ENCODE results near the gene ARMC7.
"Not testable (repeated sequence)": the region's sequence is repeated elsewhere in the genome, so short reads cannot be mapped to it uniquely, and the experiment has no call there.

ARMC7 gene

DNA sequence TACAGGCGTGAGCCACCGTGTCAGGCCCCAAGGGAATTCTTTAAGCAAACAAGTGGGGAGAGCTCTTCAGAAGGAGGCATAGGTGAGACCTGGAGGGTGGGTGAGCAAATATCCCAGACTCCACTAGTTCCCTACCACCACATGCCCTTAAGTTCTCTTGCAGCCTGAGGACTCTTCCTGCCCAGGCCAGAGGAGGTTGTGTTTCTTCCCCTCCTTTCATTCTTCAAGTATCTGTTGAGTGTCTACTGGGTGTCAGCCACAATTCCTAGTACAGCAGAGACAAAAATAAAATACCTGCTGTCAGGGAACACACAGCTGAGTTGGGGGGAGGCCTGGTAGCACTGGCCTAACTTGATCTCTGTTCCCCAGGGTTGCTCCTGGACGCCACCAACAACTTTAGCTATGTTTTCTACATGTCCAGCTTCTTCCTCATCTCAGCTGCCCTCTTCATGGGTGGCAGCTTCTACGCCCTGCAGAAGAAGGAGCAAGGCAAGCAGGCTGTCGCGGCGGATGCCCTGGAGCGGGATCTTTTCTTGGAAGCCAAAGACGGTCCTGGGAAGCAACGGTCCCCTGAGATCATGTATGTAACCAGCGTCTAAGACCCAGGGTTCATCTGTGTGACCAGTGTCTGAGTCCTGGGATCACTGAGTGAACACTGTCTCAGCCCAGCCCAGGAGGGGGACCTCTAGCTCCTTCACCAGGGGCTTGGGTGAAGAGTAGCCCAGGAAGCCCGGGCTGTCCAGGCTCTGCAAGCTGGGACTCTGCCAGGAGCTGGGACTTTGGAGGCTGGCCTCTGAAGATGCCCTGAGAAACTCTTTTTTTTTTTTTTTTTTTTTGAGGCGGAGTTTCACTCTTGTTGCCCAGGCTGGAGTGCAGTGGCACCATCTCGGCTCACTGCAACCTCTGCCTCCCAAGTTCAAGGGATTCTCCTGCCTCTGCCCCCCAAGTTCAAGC lies 5.9 kb upstream of the ARMC7 start:
- DNase-seq, result no peak

DNA sequence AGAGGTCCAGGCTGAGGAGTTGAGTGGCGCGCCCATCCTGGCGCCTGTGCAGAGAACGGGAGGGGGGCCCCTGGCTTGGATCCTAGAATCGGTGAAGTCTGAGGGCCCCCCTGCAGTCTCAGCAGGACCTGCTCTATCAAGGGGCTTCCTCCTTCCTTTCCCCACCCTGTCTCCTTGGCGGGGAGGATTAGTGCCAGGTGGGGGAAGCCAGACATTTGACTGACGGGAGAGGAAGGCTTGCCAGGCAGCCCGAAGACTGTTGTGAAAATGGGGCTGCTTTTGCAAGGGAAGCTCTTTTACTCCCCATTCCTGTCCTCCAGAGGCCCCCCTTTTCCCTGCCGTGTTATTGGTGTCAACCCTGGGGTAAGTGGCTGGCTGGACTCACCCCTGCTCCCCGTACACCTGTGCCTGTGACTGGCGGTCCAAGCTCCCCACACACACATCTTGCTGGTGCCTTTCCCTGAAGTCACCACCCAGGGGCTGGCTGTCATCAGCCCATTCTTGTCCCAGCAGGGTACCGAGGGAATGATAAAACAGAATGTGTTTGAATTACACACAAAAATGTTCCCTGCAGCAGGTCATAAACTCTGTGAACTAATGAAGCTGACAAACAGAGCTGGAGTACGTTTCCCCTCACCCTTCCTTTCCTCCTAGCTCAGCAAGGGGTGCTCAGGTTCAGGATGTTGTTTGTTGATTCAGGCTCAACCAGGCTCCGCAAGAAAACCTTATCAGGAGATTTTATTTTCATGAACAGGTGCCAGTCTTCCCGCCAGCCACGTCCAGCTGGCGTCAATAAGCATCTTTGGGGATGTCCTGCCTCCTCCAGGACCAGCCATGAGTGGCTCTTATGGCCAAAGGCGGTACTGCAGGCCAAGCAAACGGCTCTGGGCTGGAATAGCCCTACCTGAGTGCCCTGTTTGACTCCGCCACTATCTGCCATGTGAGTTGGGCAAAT lies 4.4 kb upstream of the ARMC7 start:
- DNase-seq, result no peak

DNA sequence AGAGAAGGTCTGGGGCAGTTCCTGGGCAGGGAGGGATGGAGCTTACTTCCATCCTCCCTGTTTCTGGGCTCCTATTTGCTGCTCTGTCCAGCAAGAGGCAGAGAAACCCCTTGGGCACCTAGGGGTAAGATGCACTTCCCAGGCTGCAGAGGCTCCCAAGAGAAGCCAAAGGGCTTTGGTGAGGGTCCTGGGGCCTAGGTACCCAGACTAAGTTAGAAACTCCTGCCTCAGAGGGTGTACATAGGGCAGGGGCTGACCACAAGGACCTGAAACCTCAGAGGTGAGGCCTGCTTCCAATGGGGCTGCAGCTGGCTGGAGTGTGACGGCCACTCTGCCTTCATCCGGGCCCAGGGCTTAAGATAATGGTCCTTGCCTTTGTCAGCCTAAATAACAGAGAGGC lies 1.6 kb upstream of the ARMC7 start:
- no peak for DNase-seq

DNA sequence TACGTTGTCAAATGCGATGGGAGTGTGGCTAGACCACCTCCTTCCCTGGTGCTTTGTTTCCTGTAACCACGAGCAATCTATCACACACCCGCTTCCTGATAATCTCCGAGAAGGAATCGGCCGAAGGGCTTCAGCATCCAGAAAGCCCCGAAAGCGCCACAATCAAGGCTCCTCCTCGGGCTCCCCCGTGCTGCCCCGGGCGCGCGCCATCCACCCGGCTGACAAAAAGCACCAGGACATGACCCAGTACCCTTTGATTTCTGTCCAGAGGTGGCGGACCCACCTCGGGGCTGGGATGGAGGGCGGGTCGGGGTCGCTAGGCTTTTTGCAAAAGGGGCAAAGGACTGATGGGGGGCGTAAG lies 743 bp upstream of the ARMC7 start:
- DNase-seq, result no peak

GRCh38 chr17:75110234-75110937 lies 617 bp downstream of the ARMC7 start:
- DNase-seq, result no peak

GRCh38 chr17:75111777-75112335 lies 2.1 kb downstream of the ARMC7 start:
- no peak for DNase-seq

DNA sequence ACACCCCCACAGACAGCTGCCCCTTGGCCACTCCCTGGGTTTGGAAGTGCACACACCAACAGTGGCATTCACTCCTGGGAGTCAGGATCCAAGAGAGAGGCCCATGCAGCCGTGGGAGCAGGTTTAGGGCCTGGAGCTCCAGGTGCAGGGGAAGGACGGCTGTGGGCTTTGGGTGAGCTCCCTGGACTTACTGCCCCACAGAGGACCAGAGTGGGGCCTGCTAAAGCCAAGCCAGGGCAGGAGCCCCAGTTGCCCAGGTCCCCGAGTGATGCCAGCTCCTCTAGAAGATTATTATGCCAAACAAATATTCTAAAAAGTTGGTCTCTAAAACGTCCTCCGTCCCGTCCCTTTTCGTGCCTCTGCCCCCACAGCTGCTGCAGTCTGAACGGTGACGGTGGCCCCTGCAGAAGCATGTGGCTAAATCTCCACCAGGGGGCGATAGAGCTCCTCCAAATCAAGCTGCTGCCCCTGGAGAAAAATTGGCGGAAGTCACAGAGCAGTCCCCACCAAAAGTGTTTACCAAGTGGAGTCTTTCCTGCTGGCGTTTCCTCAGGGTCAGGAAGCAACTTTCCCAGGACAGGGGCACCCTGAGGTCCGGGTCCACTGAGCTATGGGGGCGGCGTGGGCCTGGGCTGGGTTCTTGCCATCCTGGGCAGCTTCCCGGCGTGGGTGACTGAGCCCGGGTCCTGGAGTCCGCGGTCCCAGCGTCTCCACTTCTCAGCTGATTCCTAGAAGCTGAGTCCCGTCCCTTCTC lies 4.2 kb downstream of the ARMC7 start:
- peak; percentile 63 for DNase-seq

DNA sequence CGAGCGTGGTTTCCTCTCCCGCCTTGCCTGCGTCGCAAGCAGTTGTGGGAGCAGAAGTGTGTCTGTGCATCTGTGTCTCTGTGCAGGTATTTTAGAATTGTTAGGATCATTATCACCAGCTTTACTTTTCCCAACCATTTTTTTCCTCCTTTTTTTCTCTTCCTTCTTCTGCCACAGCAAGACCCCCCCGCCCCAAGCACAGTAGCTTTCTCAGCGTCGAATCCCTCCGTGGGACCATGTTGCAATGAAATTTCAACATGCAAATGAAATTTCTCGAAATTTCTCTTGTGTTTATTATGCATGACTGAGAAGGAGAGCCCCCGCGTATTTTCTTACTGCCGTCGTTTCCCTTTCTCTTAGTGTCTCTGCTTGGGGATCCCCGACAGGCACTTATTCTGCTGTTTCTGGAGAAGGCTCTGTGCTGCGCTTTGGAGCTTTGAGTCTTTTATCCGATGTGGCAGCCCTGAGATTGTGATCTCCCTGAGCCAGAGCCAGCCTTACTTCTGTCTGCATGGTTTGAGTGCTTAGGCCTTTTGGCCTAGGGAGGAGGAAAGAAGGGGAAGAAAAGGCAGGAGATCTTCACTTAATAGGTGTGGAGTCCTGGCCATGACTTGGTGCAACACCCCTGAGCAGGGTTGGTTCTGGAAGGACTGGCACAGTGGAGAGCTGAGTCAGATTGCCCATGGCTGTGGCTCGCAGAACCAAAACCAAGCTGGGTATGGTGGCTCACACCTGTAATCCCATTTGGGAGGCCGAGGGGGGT lies 5.0 kb downstream of the ARMC7 start:
- DNase-seq, result no peak

- no peak for DNase-seq
Observed at GRCh38 chr17:75115555-75115954, 5.8 kb downstream of the ARMC7 start.

GRCh38 chr17:75116737-75117136 lies 7.0 kb downstream of the ARMC7 start:
- DNase-seq, result no peak

GRCh38 chr17:75118307-75118706 lies 8.5 kb downstream of the ARMC7 start:
- DNase-seq, result no peak

GRCh38 chr17:75124041-75124818 lies 14.5 kb downstream of the ARMC7 start:
- no peak for DNase-seq

- DNase-seq, result no peak
Observed at GRCh38 chr17:75124819-75125162, 15.0 kb downstream of the ARMC7 start.

DNA sequence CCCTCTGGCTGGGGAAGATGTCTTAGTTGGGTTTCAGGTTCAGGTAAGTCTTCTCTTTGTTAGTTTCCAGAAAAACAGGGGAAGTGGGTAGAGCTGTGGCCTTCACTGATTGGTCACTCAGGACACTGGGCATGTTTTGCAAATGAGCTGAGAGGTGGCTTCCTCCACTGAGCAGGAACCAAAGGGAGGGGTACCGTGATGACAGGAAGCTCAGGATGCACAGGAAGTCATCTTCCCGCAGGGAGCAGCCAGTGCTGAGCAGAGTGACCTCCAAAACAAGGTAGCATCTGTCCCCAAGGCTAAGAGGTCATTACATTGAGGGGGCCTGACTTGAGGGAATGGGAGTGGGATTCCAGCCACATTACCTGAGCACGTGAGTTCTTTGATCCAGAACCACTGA lies 16.2 kb downstream of the ARMC7 start:
- no peak for DNase-seq

GRCh38 chr17:75126954-75127353 lies 17.2 kb downstream of the ARMC7 start:
- no peak for DNase-seq

DNA sequence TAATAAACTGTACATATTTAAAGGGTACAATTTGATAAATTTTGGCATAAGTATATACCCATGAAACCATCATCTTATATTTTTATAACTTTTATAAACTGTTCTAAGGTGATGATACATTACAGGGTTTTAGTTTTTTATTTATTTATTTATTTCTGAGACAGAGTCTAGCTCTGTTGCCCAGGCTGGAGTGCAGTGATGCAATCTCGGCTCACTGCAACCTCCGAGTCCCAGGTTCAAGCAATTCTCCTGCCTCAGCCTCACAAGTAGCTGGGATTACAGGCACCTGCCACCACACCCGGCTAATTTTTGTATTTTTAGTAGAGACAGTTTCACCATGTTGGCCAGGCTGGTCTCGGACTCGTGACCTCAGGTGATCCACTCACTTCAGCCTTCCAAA lies 18.2 kb downstream of the ARMC7 start:
- not testable (repeated sequence) for DNase-seq

DNA sequence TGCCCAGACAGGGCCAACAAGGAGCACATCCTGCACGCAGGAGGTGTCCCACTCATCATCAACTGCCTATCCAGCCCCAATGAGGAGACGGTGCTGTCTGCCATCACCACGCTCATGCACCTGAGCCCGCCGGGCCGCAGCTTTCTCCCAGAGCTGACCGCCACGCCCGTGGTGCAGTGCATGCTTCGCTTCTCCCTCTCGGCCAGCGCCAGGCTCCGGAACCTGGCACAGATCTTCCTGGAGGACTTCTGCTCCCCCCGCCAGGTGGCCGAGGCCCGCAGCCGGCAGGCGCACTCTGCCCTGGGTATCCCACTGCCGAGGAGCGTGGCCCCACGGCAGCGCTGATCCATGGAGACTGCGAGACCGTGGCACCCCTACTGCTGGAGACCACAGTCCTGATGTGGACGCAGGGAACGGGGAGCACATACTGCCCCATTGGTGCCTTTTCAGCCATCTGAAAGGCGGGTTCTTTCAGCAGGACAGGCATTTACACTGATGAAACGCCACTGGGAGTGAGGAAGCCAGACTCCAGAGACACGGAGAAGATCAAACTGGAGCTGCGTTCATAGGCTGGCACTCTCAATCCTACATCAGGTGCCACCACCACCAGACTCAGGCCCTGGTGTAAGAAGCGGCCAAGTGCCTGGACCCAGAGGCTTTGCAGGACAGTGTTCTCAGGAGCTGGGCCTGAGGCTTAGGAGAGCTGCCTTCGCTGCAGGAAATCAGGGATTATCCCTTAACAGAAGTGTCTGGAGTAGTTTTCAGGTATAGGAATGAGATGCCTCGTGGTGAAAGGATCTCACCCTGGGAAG lies 19.1 kb downstream of the ARMC7 start:
- no peak for DNase-seq

DNA sequence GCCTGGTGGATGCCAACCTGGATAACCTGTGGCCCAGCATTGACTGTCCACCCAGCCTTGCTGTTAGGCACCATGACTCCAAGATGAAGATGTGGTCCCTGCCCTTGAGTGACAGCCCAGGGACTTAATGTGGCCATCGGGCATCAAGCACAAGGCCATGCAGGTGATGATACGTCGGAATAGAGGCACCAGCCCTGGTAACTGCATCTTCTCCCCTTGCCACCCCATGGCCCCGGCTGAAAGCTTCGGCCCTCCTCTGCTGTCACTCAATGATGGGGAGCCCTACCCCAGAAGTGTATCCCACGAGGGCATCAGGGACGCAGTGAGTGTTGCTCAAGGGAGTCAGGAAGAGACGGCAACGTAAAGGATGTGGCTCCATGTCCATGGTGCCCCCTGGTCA lies 19.8 kb downstream of the ARMC7 start:
- DNase-seq, result no peak

- no peak for DNase-seq
Observed at GRCh38 chr17:75130059-75130631, 20.4 kb downstream of the ARMC7 start.

All from NCI-H2029 treated with DMSO at 0.1 percent for 48 hours (cell line).